Measurements from ENCODE around the gene CFAP298. TPM values are rescaled to one million over a fixed set of nuclear protein-coding genes. Genes with fewer than 3 reads are reported as not detected.

Gene CFAP298
- total and polyA plus RNA-seq, 2 of the 13 experiments (the other 11 are each of a cell fraction or from before 2014, with no cell fraction given) = 21.2 to 62.2 TPM

DNA sequence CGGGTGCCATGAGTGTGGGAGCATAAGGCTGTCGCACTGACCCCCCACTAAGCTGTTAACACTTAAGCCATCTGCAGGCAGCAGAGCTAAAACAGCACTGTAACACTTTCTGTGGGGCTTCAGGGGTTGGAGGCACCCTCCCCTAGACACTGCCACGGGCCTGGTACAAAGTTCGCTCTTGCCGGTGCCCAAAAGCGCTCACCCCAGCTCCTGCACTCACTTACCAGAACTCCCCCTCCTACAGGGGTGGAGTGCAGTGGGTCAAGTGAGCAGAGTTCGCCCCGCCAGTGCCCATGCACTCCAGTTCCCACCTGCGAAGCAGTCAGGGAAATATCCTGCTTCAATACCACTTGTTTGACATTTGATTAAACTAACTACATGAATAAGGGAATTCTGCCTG lies 46.3 kb upstream of the CFAP298 start (continued):
- TF ChIP-seq, protein P1, sequence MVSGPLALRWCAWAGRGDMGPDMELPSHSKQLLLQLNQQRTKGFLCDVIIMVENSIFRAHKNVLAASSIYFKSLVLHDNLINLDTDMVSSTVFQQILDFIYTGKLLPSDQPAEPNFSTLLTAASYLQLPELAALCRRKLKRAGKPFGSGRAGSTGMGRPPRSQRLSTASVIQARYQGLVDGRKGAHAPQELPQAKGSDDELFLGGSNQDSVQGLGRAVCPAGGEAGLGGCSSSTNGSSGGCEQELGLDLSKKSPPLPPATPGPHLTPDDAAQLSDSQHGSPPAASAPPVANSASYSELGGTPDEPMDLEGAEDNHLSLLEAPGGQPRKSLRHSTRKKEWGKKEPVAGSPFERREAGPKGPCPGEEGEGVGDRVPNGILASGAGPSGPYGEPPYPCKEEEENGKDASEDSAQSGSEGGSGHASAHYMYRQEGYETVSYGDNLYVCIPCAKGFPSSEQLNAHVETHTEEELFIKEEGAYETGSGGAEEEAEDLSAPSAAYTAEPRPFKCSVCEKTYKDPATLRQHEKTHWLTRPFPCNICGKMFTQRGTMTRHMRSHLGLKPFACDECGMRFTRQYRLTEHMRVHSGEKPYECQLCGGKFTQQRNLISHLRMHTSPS (CRISPR knock-in tag; IDR thresholded peaks at IDR 0.05; ENCODE audit: low read depth) = peak; percentile 43; the same call in 1 of the 2 replicates
- TF ChIP-seq ZNF7 (CRISPR knock-in tag; IDR thresholded peaks at IDR 0.05) (0 out of 2 replicates have a peak, but pooled peaks have one; percentile 33), SIN3B (IDR thresholded peaks at IDR 0.05; ENCODE audit: low read length) (no peak), ZNF891 (CRISPR knock-in tag; IDR thresholded peaks at IDR 0.05) (no peak), LCORL (IDR thresholded peaks at IDR 0.05) (no peak), LCORL (CRISPR knock-in tag; IDR thresholded peaks at IDR 0.05) (peak; percentile 88), DNMT3B (CRISPR knock-in tag; conservative IDR thresholded peaks at IDR 0.05) (no peak)
- TF ChIP-seq, protein P2, sequence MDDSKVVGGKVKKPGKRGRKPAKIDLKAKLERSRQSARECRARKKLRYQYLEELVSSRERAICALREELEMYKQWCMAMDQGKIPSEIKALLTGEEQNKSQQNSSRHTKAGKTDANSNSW (CRISPR knock-in tag; IDR thresholded peaks at IDR 0.05; ENCODE audit: borderline replicate concordance) = no peak
- TF ChIP-seq, protein P3, sequence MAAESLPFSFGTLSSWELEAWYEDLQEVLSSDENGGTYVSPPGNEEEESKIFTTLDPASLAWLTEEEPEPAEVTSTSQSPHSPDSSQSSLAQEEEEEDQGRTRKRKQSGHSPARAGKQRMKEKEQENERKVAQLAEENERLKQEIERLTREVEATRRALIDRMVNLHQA (CRISPR knock-in tag; IDR thresholded peaks at IDR 0.05) = no peak
- TF ChIP-seq, protein P4, sequence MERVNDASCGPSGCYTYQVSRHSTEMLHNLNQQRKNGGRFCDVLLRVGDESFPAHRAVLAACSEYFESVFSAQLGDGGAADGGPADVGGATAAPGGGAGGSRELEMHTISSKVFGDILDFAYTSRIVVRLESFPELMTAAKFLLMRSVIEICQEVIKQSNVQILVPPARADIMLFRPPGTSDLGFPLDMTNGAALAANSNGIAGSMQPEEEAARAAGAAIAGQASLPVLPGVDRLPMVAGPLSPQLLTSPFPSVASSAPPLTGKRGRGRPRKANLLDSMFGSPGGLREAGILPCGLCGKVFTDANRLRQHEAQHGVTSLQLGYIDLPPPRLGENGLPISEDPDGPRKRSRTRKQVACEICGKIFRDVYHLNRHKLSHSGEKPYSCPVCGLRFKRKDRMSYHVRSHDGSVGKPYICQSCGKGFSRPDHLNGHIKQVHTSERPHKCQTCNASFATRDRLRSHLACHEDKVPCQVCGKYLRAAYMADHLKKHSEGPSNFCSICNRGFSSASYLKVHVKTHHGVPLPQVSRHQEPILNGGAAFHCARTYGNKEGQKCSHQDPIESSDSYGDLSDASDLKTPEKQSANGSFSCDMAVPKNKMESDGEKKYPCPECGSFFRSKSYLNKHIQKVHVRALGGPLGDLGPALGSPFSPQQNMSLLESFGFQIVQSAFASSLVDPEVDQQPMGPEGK (CRISPR knock-in tag; IDR thresholded peaks at IDR 0.05) = peak; percentile 62
- TF ChIP-seq, protein P5, sequence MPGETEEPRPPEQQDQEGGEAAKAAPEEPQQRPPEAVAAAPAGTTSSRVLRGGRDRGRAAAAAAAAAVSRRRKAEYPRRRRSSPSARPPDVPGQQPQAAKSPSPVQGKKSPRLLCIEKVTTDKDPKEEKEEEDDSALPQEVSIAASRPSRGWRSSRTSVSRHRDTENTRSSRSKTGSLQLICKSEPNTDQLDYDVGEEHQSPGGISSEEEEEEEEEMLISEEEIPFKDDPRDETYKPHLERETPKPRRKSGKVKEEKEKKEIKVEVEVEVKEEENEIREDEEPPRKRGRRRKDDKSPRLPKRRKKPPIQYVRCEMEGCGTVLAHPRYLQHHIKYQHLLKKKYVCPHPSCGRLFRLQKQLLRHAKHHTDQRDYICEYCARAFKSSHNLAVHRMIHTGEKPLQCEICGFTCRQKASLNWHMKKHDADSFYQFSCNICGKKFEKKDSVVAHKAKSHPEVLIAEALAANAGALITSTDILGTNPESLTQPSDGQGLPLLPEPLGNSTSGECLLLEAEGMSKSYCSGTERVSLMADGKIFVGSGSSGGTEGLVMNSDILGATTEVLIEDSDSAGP (CRISPR knock-in tag; IDR thresholded peaks at IDR 0.05; ENCODE audit: borderline replicate concordance) = no peak
- TF ChIP-seq, protein P6, sequence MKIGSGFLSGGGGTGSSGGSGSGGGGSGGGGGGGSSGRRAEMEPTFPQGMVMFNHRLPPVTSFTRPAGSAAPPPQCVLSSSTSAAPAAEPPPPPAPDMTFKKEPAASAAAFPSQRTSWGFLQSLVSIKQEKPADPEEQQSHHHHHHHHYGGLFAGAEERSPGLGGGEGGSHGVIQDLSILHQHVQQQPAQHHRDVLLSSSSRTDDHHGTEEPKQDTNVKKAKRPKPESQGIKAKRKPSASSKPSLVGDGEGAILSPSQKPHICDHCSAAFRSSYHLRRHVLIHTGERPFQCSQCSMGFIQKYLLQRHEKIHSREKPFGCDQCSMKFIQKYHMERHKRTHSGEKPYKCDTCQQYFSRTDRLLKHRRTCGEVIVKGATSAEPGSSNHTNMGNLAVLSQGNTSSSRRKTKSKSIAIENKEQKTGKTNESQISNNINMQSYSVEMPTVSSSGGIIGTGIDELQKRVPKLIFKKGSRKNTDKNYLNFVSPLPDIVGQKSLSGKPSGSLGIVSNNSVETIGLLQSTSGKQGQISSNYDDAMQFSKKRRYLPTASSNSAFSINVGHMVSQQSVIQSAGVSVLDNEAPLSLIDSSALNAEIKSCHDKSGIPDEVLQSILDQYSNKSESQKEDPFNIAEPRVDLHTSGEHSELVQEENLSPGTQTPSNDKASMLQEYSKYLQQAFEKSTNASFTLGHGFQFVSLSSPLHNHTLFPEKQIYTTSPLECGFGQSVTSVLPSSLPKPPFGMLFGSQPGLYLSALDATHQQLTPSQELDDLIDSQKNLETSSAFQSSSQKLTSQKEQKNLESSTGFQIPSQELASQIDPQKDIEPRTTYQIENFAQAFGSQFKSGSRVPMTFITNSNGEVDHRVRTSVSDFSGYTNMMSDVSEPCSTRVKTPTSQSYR (CRISPR knock-in tag; IDR thresholded peaks at IDR 0.05; ENCODE audit: borderline replicate concordance) = peak; percentile 36; the same call in 1 of the 2 replicates
- TF ChIP-seq, protein P7, sequence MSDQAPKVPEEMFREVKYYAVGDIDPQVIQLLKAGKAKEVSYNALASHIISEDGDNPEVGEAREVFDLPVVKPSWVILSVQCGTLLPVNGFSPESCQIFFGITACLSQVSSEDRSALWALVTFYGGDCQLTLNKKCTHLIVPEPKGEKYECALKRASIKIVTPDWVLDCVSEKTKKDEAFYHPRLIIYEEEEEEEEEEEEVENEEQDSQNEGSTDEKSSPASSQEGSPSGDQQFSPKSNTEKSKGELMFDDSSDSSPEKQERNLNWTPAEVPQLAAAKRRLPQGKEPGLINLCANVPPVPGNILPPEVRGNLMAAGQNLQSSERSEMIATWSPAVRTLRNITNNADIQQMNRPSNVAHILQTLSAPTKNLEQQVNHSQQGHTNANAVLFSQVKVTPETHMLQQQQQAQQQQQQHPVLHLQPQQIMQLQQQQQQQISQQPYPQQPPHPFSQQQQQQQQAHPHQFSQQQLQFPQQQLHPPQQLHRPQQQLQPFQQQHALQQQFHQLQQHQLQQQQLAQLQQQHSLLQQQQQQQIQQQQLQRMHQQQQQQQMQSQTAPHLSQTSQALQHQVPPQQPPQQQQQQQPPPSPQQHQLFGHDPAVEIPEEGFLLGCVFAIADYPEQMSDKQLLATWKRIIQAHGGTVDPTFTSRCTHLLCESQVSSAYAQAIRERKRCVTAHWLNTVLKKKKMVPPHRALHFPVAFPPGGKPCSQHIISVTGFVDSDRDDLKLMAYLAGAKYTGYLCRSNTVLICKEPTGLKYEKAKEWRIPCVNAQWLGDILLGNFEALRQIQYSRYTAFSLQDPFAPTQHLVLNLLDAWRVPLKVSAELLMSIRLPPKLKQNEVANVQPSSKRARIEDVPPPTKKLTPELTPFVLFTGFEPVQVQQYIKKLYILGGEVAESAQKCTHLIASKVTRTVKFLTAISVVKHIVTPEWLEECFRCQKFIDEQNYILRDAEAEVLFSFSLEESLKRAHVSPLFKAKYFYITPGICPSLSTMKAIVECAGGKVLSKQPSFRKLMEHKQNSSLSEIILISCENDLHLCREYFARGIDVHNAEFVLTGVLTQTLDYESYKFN (CRISPR knock-in tag; conservative IDR thresholded peaks at IDR 0.05) = peak; percentile 75

Data from HepG2 (cell line).